Hematopoietic multipotent progenitor cell treated with erythropoietin and hydrocortisone succinate and interleukin-3 and kit ligand, for 8 days (in vitro differentiated cells): Measurements from ENCODE around the gene GTF3C4.

Source experiments
- DNase-seq: peaks from one replicate; pipeline ENCODE4 v3.0.0-alpha.2; 2015

The GTF3C4 gene

GRCh38 chr9:132739710-132740310, 69.5 kb downstream of the GTF3C4 start:
- DNase-seq = no peak

DNA sequence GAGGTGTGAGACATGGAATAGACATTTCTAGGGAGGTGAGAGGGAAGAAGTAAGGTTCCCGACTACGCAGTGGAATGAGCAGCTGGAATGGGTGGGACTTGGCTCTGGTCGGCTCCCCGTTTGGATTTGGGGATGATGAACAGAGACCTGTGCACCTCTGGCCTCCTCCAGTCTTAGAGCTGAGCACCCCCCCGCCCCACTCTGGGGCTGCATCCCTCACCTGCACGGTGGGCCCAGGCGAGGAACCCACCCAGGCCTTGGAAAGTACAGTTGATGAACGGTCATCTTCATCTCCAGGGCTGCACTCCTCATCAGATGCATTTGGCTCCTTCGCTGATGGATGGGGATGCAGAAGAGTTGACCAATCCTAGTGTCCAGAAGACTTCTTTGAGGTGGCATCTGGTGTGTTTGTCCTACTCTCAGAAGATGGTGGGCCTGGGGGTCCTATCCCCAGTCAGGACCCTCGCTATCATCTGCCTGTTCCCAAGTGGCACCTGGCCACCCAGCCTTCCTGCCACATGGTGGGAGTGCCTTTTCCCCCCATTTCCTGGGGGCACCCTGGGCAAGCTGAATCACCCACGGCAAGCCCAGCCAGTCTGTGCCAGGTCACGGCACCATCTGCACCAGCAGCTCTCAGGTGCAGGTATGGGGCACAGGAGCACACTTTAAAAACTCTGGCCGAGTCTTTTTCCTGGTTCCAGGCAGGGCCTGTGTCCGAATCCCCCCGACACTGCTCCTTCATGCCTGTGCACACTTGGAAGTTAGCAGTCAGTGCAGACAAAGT, 70.5 kb downstream of the GTF3C4 start:
- no peak for DNase-seq

DNA sequence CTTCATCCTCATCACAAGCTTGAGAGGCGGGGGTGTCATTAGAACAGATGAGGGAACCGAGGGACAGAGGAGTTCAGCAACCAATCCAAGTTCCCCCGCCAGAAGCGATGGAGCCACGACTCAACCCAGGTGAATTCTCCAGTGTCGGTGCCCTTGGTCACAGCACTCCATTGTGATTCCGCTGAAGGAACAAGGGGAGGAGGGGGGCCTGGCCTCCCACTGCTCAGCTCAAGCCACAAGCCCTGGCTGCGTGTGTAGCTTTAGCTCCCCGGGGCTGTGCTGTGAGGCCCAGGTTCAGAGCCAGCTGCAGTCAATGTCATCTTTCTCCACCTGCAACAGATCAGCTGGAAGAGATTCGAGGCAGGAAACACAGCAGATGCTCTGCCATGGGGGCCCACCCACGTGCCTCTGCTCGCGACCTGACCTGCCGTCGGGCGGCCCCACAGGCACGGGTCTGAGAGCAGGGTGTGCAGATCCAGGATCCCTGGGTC, 72.6 kb downstream of the GTF3C4 start:
- no peak for DNase-seq

DNA sequence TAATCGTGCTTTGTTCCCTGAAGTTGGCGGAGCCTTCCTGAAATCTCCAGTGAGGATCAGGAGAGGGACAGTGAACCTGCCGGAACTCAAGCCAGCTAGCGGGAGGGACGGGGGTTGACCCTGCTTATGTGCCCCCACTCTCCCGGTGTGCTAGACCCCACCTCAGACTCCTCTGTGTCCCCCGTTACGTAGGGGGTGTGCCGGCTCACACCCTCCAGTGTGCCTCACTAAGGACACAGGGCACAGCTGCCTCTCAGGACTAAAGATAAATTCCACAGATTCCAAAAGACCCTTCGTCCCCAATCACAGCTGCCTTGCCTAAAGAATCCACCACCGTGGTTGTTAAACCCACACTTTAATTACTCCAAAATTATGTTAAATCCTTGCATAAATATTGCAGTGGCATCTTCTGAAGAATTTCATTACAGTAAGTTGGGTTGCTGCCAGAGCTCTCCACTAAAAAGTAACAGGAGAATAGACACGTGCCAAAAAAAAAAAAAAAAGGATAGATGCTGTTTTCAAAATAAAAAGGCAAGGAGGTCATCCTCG, 73.7 kb downstream of the GTF3C4 start:
- no peak for DNase-seq
